Placental epithelial cell (primary cell): Measurements from ENCODE around the gene B3GNT5. TPM values are rescaled to one million over a fixed set of nuclear protein-coding genes. Genes with fewer than 3 reads are reported as not detected.

ENCODE experiments used
- small RNA-seq: library from RNA; depleted of rRNA; stranded (forward); fragments of <200 nt; gene quantifications from one replicate; pipeline ENCODE3, GENCODE V24; 2012
- total RNA-seq: library from RNA; depleted of rRNA; stranded (reverse); fragments of >200 nt; gene quantifications from 2 replicates; pipeline ENCODE4 v1.2.3, GENCODE V29; 2012

The B3GNT5 gene, protein sequence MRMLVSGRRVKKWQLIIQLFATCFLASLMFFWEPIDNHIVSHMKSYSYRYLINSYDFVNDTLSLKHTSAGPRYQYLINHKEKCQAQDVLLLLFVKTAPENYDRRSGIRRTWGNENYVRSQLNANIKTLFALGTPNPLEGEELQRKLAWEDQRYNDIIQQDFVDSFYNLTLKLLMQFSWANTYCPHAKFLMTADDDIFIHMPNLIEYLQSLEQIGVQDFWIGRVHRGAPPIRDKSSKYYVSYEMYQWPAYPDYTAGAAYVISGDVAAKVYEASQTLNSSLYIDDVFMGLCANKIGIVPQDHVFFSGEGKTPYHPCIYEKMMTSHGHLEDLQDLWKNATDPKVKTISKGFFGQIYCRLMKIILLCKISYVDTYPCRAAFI
- 11.7 and 22.0 TPM in 2 replicates for total RNA-seq

DNA sequence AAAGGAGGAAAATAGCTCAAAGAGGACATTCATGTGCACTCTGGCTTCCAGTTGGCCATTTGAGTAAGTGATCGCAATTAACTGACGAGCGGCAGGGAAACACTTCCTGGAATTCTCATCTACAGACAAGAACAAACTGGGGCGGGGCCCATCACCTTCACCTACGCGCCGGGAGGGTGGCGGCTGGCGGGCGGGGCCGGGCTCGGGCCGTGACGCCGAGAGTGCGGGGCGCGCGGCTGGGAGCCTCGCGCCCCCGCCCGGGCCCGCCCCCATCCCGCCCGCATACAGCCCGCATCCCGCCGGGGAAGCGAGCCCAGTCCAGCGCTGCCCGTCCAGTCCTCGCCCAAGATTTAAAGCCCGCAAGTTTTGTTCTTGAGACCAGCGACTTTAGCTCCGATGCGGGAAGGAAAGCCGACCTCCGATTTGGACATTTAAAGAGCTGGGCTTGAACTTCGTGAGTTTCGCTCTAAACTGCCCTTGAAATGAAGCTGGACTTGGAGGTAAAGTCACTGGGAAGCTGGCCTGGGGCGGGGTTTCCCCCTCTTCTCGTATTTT lies at the start of gene B3GNT5:
Gene B3GNT5, plus strand, starts transcription at position 281 of the 555 bp plus-strand sequence. CDS start 16,546 bp downstream, outside the sequence.

Small RNAs within 50 kb of the gene (small RNA-seq; reads per million reads assigned to genes)
- gene RNA5SP151: not detected

Other genes with a start within 250 kb of the B3GNT5 start
- 19.8 and 29.4 TPM in 2 replicates for gene MCCC1, start 153.8 kb upstream of the B3GNT5 start, total RNA-seq
- 0.11 TPM in 1 of 2 replicates, not detected in the other for gene LAMP3, start 90.5 kb upstream of the B3GNT5 start, total RNA-seq
- gene MCF2L2, start 175.4 kb downstream of the B3GNT5 start, total RNA-seq: under 0.01 and 0.98 TPM in 2 replicates